ENCODE results near the gene RPLP2.

Gene RPLP2

DNA sequence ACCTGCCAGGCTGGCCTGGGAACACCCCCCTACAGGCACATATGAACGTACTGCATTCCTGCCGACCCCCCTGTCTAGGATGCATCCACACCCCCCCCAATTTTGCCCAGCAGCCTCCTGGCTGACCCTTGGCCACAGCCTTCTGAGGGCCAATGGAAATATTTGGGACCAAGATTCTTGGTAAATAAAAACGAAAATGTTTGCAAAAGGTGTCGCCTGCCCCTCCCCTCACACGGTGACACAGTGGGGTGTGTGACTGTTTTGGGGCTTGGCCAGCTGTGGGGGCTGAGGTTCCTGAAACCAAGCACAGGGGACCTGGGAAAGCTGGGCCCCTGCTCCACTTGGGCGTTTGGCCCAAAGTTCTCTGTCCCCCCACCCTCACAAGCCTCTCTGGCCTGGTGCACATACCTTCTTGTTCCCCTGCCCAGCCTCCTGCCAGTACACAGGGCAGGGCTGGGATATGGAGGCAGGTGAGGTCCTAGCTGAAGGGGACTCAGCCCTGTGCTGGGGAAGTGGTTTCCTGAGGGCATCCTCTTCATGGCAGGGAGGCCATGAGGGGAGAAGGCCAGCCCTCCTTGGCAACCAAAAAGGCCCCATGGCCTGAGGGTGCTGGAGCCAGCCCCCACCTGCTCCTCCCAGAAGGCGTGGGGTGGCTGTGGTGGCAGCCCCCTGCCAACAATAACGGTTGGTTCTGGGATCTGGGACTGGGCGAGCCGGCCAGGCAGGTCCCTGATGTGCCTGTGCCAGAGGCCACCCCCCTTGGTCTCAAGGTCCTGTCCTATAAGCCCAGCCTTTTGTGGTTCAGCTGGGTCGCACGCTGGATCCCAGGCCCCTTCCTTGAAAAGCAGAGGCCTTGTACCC, 15.8 kb downstream of the RPLP2 start:
- DNase-seq = no peak

DNA sequence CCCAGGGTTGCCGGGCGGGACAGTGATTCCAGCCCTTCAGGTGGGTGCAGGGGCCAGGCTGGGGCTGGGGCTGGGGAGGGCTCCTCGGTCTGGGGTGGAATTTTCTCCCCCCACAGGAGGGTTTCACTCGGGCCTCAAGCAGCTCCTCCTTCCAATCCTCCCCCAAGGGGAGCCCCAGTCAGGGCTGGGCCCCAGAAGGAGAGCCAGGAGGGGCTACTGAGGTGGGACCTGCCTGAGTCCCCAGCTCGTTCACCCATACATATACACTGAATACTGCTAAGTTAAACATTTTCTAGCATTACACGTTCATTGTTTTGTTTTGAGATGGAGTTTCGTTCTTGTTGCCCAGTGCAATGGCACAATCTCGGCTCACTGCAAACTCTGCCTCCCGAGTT, 16.5 kb downstream of the RPLP2 start:
- DNase-seq = no peak

DNA sequence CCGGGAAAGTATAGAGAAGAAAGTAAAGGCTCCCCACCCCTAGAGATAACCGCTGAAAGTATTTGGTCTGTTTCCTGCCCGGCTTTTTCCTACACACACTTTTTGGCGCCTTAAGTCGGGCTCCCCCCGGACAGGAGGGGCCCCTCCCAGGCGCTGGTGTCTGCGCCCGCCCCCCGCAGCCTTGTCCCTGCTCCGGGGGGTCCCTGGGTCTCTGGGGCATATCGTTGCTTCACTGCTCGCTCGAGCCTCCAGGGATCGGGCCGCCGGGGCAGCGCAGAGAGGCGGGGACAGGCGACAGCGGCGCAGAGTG, 17.0 kb downstream of the RPLP2 start:
- DNase-seq = no peak

DNA sequence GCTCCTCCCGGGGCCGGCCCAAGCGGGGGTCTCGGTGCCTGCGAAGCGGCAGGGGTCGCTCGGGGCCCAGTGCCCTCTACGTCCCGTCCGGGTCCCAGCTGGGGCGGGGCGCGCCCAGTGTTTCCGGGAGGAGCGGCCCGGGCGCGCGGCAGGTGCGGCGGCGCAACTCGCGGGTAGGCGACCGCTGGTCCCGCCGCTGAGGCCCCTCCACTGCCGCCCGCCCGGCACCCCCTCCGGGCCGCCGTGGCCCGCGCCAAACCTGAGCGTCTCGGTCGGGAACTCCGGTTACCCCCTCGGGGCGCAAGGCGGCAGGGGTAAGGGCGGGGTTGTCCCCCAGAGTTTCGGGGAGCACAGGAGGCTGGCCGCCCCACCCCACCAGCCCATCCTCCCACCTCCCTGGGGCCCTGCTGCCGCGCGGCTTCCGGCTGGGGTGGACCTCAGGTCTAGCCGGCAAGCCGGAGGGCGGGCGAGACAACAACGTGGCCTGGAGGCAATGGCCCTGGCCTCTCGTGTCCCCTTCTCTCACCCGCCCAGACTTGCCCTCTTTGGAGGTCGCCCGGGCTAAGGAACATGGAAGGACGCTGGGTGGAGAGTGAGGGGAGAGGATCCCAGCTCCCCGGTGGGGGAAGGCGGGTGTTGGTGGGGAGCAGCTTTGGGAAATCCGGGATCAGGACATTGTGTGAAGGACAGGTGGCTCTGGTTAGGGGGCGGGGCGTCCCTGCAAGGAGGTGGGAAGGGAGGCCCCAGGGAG, 17.6 kb downstream of the RPLP2 start:
- no peak for DNase-seq

DNA sequence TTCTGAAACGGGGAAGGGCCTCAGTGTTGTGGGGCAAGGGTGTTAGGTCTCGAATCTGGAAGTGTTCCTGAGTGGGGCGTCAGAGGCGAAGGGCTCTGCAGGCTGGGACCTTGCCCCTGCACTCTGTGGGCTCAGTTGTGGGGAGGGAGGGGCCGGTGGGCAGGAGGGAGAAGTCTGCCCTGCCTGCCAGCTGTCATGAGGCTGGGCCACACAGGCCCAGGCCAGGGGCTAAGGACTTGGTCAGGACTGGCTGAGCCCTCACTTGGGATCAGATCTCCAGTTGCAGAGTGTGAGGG, 18.1 kb downstream of the RPLP2 start, which contains the start of gene CRACR2B:
Gene CRACR2B, plus strand, starts transcription at position 23 of the 296 bp plus-strand sequence. CDS start 689 bp downstream, outside the sequence.
- DNase-seq = no peak

DNA sequence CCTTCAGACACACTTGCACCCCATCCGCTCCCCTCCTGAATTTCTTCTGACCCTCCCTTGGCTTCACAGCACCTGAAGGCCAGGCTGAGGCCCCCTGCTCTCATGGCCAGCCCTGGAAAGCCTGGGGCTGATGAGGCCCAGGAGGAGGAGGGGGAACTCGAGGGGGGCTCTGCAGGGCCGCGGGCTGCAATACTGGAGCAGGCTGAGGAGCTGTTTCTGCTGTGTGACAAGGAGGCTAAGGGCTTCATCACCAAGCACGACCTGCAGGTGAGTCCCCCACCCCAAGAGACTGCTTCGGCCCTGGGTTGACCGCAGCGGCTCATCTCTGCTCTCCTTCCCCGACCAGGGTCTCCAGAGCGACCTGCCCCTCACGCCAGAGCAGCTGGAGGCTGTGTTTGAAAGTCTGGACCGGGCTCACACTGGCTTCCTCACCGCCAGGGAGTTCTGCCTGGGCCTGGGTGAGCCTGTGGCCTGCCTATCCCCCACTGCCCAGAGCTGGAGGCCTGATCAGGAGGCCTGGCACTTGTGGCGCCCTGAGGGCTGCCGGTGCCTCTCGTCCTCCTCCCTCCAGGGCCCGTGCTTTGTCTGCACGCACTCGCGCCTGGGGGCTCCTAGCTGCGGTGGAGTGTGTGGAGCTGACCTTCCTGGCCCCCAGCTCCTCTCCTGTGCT, 18.9 kb downstream of the RPLP2 start:
- no peak for DNase-seq

DNA sequence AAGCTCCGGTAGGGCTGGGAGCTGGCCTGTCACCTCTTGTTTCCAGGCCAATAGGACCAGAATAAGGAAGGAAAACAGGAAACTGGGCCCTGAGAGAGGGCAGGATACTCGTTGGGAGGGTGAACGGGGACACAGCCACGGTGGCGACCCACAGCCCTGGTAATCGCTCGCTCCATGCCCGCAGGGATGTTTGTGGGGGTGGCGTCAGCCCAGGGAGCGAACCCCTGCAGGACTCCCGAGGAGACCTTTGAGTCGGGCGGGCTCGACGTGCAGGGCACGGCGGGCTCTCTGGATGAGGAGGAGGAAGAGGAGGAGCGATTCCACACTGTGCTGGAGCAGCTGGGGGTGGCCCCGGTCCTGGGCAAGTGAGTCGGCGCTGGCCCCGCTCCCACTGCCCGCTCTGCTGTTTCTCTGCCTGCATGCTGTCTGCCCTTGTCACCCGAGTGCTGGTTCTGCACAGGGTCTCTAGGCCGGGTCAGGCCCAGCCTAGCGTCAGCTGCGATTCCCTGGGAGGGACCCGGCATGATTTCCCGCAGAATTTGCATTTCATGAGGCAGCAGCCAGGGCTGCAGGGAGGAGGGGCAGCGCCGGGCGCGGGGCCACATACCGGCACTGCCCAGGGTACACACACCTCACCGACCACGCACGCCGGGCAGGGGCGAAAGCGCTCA, 19.5 kb downstream of the RPLP2 start:
- no peak for DNase-seq

DNA sequence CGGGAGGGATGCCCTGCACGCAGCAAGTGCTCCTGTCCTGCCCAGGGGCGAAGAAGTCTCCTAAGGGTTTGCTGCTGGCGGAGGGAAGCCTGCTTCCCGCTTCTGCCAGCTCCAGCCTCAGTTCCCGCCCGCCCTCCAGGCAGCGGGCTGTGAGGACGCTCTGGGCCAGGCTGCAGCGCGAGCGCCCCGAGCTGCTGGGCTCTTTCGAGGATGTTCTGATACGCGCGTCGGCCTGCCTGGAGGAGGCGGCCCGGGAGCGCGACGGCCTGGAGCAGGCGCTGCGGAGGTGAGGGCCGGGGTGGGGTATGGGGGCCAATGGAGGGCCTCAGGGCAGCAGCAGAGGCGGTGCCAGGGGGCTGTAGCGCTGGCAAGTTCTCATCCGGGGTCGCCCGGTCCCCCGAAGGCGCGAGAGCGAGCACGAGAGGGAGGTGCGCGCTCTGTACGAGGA, 20.1 kb downstream of the RPLP2 start:
- no peak for DNase-seq

DNA sequence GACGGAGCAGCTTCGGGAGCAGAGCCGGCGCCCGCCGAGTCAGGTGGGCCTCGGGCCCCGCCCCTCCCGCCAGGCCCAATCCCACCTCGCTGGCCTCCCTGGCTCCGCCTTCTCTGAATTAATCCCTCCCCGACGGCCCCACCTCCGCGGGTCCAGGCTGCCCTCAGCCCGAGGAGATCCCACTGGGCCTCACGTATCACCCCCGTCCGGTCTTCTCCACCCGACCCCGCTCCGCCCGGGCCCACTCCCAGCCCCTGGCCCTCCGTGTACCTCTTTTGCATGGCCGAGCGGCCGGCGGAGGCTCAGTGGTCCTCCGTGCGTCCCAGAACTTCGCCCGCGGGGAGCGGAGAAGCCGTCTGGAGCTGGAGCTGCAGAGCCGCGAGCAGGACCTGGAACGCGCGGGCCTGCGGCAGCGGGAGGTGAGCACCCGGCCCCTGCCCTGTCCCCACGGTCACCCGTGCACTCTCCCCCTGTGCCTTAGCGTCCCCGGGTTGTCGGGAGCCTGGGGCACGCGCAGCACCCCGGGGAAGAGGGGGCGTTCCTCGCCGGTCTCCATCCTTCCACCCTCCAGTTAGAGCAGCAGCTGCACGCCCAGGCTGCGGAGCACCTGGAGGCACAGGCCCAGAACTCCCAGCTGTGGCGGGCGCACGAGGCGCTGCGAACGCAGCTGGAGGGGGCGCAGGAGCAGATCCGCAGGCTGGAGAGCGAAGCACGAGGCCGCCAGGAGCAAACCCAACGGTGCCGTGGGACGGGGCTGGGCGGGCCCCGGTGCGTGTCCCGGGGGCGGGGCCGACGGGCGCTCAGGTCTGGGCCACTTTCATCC, 20.7 kb downstream of the RPLP2 start:
- no peak for DNase-seq

DNA sequence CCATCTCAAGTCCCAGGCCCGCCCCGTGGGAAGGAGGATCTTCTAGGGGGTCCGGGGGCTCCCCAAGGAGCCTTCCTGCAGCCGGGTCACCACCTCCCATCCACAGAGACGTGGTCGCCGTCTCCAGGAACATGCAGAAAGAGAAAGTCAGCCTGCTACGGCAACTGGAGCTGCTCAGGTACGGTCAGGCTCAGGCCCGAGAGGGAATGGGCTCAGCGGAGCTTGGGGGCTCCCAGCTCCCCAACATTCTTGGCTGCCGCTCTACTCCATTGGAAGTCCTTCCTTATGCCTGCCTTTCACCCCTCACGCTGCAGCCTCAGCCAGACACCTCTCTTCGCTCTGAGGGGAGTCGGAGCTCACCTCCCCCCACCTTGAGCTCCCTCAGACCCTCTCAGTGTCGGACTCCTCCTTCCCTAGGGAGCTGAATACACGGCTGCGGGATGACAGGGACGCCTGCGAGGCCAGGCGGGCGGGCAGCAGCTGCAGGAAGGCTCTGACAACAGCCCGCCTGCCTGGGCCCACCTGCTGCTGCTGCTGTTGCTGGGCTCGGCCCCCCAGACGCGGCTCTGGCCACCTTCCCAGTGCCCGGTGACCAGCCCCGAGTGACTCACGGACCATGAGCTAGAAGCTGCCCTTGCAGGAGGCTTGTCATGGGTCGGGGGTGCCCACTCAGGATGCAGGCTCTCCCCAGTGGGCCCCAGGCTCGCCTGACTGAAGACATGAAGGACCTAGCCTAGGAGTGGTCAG, 21.5 kb downstream of the RPLP2 start:
- no peak for DNase-seq

DNA sequence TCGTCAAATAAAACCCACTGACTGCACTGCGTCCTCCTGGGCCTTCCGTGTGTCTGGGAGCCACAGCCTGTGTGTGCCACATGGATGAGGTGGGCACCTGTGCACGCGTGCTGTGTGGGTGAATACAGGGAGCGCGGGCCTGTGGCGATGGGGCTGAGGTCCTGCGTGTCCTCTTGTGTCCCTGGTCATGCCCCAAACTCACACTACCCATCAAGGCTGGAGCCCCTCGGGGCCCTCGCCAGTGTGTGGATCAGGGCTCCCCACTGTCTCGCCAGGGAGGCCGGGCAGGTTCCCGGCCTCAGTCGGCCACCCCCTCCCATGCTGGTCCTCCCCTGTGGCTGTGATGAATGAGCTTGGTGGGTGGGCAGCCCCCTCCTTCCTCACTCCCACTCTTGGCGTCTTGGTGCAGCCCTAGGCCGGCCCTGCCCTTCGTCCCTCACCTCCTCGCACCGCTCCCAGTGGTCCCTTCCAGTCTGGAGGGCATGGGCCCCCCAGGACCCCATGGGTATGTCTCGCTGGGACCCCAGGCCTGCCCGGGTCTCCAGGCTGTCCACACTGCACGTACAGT, 22.3 kb downstream of the RPLP2 start:
- no peak for DNase-seq

DNA sequence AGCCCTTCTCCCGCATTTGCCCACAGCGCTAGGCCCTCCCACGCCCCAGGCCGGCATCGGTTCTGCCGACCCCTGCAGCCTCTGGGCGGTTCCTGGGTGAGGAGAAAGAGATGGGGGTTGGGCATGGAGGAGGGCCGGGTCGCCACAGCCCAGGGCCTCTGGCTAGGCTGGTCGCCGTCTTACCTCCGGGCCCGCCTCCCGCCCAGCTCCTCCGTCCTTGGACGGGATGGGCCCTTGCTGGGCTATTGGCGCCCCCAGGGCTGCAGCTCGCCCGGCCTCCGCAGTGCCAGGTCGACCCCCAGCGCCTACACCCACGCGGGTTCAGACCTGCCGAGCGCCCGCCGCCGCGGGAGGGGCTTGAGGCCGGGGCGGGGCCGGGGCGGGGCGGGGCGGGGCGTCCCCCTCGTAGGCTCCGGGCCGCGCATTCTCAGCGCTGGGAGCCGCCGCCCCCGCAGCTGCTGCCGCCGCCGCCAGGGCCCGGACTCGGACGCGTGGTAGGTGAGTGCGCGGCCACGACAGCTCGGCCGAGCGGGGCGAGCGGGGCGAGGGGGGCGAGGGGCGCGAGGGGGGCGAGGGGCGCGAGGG, 22.9 kb downstream of the RPLP2 start, which contains the start of gene CD151:
Gene CD151, plus strand, starts transcription at position 424 of the 585 bp plus-strand sequence. CDS start 3,118 bp downstream, outside the sequence.
- DNase-seq = no peak

DNA sequence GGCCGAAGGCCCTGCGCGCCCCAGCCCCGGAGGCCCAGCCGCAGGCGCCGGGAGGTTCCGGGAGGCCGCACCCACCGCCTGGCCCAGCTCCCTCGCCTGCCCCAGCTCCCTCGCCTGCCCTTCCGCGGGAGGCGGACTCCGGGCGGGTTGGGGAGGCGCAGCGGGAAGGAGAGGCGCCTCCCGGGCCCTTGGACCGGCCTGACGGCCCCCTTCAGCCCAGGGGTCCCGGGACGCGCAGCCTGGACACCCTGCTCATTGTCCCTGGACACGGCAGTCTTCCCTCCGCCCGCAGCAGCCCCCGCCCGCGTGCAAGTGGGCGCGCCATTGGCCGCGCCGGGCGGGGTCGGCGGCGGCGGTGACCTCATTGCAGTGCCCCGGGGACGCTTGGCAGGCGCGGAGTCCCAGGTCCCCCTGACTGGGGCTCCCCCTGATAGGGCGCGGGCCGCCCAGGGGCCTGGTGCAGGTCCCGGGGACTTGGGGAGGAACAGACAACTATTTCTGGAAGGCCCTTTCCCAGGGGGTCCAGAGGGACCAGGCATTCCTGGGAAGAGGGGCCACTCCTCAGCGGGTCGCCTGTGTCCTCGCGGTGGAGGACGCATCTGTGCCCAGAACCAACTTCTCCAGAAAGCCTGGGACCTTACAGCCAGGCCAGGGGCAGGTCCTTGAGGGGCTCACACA, 23.5 kb downstream of the RPLP2 start:
- DNase-seq = no peak

DNA sequence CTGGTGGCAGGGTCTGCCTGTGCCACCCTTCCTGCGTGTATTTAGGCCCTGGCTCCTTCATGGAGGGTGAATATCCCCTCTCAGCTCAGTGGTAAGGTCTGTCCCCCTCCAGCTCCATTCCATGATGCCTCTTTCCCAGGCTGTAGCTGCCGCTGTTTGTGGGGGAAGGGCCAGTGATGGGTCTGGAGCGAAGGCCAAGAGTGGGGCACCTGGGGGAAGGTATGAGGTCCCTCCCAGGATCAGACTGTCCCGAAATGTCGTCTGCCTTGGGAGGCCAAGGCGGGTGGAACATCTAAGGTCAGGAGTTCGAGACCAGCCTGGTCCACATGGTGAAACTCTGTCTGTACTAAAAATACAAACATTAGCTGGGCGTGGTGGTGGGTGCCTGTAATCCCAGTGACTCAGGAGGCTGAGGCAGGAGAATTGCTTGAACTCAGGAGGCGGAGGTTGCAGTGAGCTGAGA, 24.1 kb downstream of the RPLP2 start:
- no peak for DNase-seq

DNA sequence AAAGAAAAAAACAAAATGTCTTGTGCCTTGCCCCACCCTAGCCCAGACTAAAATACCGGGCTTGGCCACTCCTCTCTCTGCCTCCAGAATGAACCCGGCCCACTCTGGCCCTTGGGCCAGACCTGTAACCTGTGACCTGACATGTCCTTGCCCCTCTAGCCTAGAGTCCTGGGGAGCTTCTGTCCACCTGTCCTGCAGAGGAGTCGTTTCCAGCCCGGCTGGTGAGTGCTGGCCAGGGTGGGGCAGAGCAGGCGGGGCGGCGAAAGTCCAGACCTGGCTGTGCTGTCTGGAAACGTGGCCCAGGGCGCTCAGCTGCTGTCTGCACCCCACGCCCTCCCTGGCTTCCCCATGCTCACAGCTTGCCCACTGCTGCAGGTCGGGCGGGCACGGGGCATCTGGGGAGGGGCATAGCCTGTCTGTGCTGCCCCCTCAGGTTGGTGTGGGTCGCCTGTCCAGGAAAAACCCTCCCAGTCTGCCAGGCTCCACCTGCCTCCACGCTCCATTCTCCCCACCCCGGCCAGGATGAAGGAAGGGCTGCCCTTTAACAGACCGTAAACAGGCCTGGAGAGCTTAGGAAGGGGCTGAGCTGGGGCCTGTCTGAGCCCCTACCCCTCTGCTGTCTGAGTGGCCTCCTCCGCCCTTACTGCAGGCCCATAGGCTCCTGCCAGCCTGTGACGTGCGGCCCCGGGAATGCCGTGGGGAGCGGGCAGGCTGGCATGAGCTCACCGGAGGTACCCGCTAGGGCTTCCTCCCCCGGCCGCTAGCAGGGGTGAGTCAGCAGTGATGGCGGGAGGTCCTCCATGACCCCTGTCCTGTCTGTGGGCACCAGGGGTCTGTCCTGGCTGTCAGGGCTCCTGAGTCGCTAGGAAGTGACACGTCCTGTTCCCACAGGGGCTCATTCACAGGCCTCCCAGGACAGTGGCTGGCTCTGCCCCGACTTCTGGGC, 24.9 kb downstream of the RPLP2 start:
- DNase-seq = no peak

DNA sequence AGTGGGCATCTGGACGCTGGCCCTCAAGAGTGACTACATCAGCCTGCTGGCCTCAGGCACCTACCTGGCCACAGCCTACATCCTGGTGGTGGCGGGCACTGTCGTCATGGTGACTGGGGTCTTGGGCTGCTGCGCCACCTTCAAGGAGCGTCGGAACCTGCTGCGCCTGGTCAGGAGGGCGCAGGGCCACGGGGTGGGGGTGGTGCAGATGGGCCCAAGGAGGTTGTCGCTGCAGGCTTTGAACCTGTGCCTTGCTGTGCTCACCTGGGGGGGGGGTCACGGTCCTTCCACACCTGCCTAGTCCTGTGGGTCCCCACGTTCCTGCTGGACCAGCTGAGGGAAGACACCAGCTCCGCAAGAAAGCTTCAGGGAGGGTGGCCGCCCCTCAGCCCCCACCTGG, 26.5 kb downstream of the RPLP2 start:
- no peak for DNase-seq

DNA sequence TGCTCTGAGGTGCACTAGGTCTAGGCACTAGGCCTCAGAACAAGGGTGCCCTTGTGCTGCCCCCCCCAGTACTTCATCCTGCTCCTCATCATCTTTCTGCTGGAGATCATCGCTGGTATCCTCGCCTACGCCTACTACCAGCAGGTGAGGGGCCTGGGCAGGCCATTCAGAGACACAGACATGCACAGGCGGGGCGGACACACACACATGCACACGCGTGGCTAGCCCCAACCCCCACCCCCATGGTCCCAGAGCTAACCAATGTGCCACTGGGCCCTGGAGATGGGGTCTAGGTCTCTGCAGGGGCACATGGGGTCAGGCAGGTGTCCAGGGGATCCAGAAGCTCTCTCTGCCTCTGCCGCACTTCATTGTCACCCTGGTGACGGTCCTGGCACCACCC, 26.9 kb downstream of the RPLP2 start:
- no peak for DNase-seq

DNA sequence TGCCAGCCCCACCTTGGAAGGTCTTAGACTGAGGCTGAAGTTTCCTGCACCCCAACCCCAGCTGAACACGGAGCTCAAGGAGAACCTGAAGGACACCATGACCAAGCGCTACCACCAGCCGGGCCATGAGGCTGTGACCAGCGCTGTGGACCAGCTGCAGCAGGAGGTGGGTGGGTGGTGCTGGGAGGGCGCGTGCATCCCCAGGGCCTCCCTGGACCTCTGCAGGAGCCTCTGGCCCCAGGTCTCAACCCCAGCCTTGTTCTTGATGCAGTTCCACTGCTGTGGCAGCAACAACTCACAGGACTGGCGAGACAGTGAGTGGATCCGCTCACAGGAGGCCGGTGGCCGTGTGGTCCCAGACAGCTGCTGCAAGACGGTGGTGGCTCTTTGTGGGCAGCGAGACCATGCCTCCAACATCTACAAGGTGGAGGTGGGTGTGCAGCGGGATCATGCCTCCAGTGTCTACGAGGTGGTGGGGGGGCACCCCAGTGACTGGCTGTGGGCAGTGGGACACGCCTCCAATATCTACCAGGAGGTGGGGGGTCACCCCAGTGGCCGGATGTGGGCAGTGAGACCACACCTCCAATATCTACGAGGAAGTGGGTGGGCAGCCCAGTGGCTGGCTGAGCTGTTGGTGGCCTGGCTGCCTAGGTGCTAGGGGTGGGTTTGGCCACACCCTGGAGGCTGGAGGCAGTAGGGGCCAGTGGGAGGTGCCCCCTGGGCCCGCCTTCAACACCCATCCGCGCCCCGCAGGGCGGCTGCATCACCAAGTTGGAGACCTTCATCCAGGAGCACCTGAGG, 27.6 kb downstream of the RPLP2 start:
- no peak for DNase-seq
